Measurements from ENCODE around the gene CDH13.

Gene CDH13

DNA sequence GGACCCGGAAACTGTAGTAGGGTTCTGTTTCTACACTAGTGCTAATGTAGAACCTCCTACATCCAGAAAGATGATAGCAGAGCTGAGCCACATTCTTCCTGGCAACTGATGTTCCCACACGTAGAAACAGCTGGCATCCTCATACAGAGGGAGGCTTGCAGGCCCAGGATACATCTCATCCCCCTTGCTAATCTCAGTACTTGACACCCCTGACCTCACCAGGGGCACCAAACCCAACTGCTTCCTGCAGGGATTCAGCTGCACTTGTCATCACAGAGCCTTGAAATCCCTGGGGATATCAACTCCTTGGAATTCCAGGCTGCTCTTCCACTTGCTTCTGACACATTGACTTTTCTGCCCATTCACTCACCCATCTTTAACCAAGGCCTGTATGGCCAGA lies 1105.8 kb downstream of the CDH13 start:
- H3K27ac ChIP-seq: no peak overlapping the region
- H3K4me1 ChIP-seq: peaks cover 0 to 3% (median 0%) of the 10 kb centered on the region in 10 experiments; a peak in 3 of 20 replicates
- H3K27me3 ChIP-seq: no peaks in the 10 kb centered on the region
- no peak overlapping the region for H3K9ac ChIP-seq
- peaks cover 26 to 52% (median 33%) of the 10 kb centered on the region in 11 experiments for H3K9me3 ChIP-seq (replicated peaks in 1 of 11)
- no peak overlapping the region for H3K4me3 ChIP-seq
- no peaks in the 10 kb centered on the region; a peak in 1 of 22 replicates for H3K36me3 ChIP-seq
- no peak for TF ChIP-seq Cebpa-rat (IDR thresholded peaks at IDR 0.05)
- H3K4me2 ChIP-seq: no peak overlapping the region
- H4K20me1 ChIP-seq: no peaks in the 10 kb centered on the region

DNA sequence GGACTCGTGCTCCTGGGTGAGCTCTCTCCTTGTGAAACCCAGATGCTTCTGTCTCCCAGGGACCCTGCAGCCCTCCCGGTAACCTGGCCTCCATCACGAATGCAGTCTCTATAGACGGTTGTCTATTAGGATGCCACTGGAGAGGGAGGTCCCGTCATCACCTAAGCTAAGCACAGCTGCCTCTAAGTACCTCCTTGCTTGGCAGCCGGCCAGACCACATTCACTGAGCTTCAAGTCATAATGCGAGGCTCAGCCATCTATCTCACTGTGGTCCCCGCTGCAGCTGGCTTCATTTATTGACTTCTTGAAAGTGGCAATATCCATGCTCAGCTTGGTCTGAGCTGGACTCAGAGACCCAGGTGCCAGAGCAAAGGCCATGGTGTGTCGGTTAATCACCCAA lies 1106.5 kb downstream of the CDH13 start:
- Histone ChIP-seq H3K36me3 (no peaks in the 10 kb centered on the region; a peak in 1 of 22 replicates), H3K4me1 (no peaks in the 10 kb centered on the region), H3K9me3 (replicated peaks in 1 of 11) (peaks cover 26 to 52% (median 33%) of the 10 kb centered on the region in 11 experiments), H3K27me3 (no peaks in the 10 kb centered on the region), H3K27ac (no peak overlapping the region), H3K4me3 (no peak overlapping the region), H3K9ac (no peak overlapping the region), H3K4me2 (no peak overlapping the region), H4K20me1 (no peaks in the 10 kb centered on the region)
- no peak for TF ChIP-seq Cebpa-rat (IDR thresholded peaks at IDR 0.05)

- Histone ChIP-seq H4K20me1 (no peaks in the 10 kb centered on the region), H3K9ac (no peak overlapping the region), H3K9me3 (replicated peaks in 1 of 11) (peaks cover 26 to 52% (median 33%) of the 10 kb centered on the region in 11 experiments), H3K4me1 (no peaks in the 10 kb centered on the region), H3K4me2 (no peak overlapping the region), H3K27ac (no peak overlapping the region), H3K36me3 (no peaks in the 10 kb centered on the region; a peak in 1 of 22 replicates), H3K4me3 (no peak overlapping the region), H3K27me3 (no peaks in the 10 kb centered on the region)
- TF ChIP-seq Cebpa-rat (IDR thresholded peaks at IDR 0.05): no peak
Observed at GRCh38 chr16:83734136-83734535, 1107.4 kb downstream of the CDH13 start.

- TF ChIP-seq Cebpa-rat (IDR thresholded peaks at IDR 0.05): no peak
- no peaks in the 10 kb centered on the region; a peak in 1 of 22 replicates for H3K36me3 ChIP-seq
- no peak overlapping the region for H3K4me2 ChIP-seq
- H3K9ac ChIP-seq: no peak overlapping the region
- H3K9me3 ChIP-seq (replicated peaks in 1 of 11): peaks cover 26 to 40% (median 30%) of the 10 kb centered on the region in 11 experiments
- no peaks in the 10 kb centered on the region for H4K20me1 ChIP-seq
- no peak overlapping the region for H3K27ac ChIP-seq
- H3K4me1 ChIP-seq: no peaks in the 10 kb centered on the region
- no peak overlapping the region for H3K4me3 ChIP-seq
- H3K27me3 ChIP-seq: no peaks in the 10 kb centered on the region
Observed at GRCh38 chr16:83737729-83738354, 1111.1 kb downstream of the CDH13 start.

GRCh38 chr16:83738923-83739503 lies 1112.2 kb downstream of the CDH13 start:
- Histone ChIP-seq H3K36me3 (no peaks in the 10 kb centered on the region; a peak in 1 of 22 replicates), H3K27ac (no peak overlapping the region), H3K9ac (no peak overlapping the region), H3K27me3 (no peaks in the 10 kb centered on the region), H3K4me2 (no peak overlapping the region), H3K4me1 (peaks cover 0 to 10% (median 1%) of the 10 kb centered on the region in 10 experiments; a peak in 8 of 20 replicates), H3K4me3 (no peak overlapping the region), H4K20me1 (no peaks in the 10 kb centered on the region), H3K9me3 (replicated peaks in 1 of 11) (peaks cover 16 to 29% (median 18%) of the 10 kb centered on the region in 11 experiments)
- TF ChIP-seq Cebpa-rat (IDR thresholded peaks at IDR 0.05): no peak

DNA sequence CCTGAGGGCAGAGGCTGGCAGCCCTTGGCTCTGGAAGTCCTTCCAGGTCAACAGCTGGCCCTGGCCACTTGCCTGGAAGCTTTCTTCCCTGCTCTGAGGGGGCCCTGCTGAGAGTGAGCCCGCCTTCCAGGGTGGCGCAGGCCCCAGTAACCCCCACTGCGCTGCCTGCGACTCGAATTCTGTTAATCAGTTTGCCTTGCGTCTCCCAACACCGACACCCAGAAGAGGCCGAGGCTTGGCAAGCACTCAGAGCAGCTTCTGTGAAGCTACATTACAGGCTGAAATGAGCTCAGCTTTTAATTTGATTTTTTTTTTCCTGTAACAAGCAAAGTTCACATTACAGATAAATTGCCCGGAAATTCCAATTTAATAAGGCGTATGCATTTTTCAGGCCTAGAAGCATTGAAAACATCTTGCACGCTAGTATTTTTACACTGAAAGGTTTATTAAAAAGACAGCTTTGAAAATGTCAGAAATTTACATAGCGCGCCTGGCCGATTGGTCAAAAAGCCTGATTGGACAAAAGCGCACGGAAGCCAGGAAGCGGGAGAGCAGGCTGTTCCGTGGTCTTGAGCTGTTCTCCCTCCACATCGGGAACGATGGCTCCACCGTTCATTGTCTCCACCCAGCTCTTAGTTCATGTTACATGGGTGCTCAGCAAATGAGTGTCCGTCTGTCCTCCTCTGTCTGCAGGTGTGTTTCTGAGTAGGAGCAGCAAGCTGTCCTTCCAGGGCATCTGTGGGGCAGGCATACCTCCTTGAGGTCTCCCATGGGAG lies 1115.5 kb downstream of the CDH13 start:
- no peak overlapping the region for H3K9ac ChIP-seq
- no peaks in the 10 kb centered on the region for H3K27me3 ChIP-seq

GRCh38 chr16:83743241-83743640 lies 1116.5 kb downstream of the CDH13 start:
- Histone ChIP-seq H3K4me1 (peaks cover 5 to 27% (median 12%) of the 10 kb centered on the region in 10 experiments; a peak in 12 of 20 replicates), H4K20me1 (no peaks in the 10 kb centered on the region), H3K4me3 (no peak overlapping the region), H3K27me3 (no peaks in the 10 kb centered on the region), H3K9me3 (replicated peaks in 1 of 11) (peaks cover 0 to 8% (median 0%) of the 10 kb centered on the region in 11 experiments; a peak in 1 of 22 replicates), H3K36me3 (no peaks in the 10 kb centered on the region), H3K4me2 (peak overlapping the region in 1 of 11 experiments; percentile 65; a peak in 3 of 22 replicates), H3K27ac (no peak overlapping the region), H3K9ac (no peak overlapping the region)
- TF ChIP-seq Cebpa-rat (IDR thresholded peaks at IDR 0.05): no peak

More for the DNA sequence above, 1115.5 kb downstream of the CDH13 start:
- TF ChIP-seq Cebpa-rat (IDR thresholded peaks at IDR 0.05): no peak
- Histone ChIP-seq H3K4me3 (no peak overlapping the region), H3K4me2 (no peak overlapping the region), H3K27ac (no peak overlapping the region), H3K9me3 (replicated peaks in 1 of 11) (peaks cover 0 to 8% (median 0%) of the 10 kb centered on the region in 11 experiments; a peak in 1 of 22 replicates), H4K20me1 (no peaks in the 10 kb centered on the region), H3K36me3 (no peaks in the 10 kb centered on the region), H3K4me1 (peaks cover 5 to 27% (median 12%) of the 10 kb centered on the region in 10 experiments; a peak in 12 of 20 replicates)

DNA sequence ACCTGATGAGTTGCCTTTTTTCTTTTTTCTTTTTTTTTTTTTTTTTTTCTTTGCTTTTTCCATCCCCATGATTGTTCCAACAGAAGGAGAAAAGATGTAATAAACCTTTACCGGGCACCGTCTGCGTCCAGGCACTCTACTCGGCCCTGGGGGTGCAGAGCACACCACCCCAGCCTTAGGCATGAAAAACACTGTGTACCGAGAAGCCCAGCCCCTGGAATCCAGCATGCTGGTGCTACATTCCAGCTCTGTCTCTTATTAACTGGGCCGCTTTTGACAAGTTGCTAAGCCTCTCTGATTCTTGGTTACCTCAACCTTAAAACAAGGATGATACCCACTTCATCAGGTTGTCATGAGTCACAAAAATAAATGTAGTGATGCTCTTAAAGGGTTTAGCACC lies 1117.0 kb downstream of the CDH13 start:
- Histone ChIP-seq H3K27me3 (no peaks in the 10 kb centered on the region), H3K4me2 (peak overlapping the region in 4 of 11 experiments; percentile 33 to 87 (median 59); a peak in 7 of 22 replicates), H3K36me3 (no peaks in the 10 kb centered on the region), H3K9ac (peak overlapping the region in 2 of 11 experiments; percentile 40 to 46; a peak in 2 of 22 replicates), H4K20me1 (no peaks in the 10 kb centered on the region), H3K9me3 (replicated peaks in 1 of 11) (peaks cover 0 to 8% (median 0%) of the 10 kb centered on the region in 11 experiments; a peak in 1 of 22 replicates), H3K4me1 (peaks cover 5 to 27% (median 12%) of the 10 kb centered on the region in 10 experiments; a peak in 12 of 20 replicates), H3K4me3 (no peak overlapping the region), H3K27ac (peak overlapping the region in 3 of 11 experiments; percentile 31 to 59 (median 53); a peak in 6 of 22 replicates)
- no peak for TF ChIP-seq Cebpa-rat (IDR thresholded peaks at IDR 0.05)

All from BLaER1 treated with 17β-estradiol and CSF1 and Interleukin-3, amounts not matched to agents 10 nM and 100 nM (cell line).